Central memory CD8-positive, alpha-beta T cell (primary cell): ENCODE results near the gene ANAPC16.

Experiments used
- ATAC-seq: fragments of 150-1000 bp; cut with Tn5 transposase; replicated peaks from 2 replicates; pipeline ENCODE4 v1.10.0; 2022; ENCODE audit warnings: mild to moderate bottlenecking, moderate FRiP score, moderate number of reproducible peaks; ENCODE audit not compliant: poor library complexity, severe bottlenecking; ENCODE audit errors: extremely low read depth
- DNase-seq, 2 donors: peaks; one replicate each; pipeline ENCODE4 v3.0.0; 2021; ENCODE audit warnings: low spot score in 2 of 2
- H3K27ac Mint-ChIP-seq: one replicate; pipeline ENCODE4 v1.8.0; 2022; ENCODE audit warnings: low read depth, mild to moderate bottlenecking, moderate library complexity, mixed read lengths
- H3K27me3 Mint-ChIP-seq: one replicate; pipeline ENCODE4 v1.8.0; 2022; ENCODE audit warnings: mixed read lengths
- H3K36me3 Mint-ChIP-seq: one replicate; pipeline ENCODE4 v1.8.0; 2022; ENCODE audit warnings: mild to moderate bottlenecking, moderate library complexity, mixed read lengths; ENCODE audit not compliant: insufficient read depth
- H3K4me1 Mint-ChIP-seq: one replicate; pipeline ENCODE4 v1.8.0; 2022; ENCODE audit warnings: mixed read lengths
- H3K4me3 Mint-ChIP-seq: one replicate; pipeline ENCODE4 v1.8.0; 2022; ENCODE audit warnings: mild to moderate bottlenecking, moderate library complexity, mixed read lengths
- H3K9me3 Mint-ChIP-seq: one replicate; pipeline ENCODE4 v1.8.0; 2022; ENCODE audit warnings: mixed read lengths

The ANAPC16 gene

DNA sequence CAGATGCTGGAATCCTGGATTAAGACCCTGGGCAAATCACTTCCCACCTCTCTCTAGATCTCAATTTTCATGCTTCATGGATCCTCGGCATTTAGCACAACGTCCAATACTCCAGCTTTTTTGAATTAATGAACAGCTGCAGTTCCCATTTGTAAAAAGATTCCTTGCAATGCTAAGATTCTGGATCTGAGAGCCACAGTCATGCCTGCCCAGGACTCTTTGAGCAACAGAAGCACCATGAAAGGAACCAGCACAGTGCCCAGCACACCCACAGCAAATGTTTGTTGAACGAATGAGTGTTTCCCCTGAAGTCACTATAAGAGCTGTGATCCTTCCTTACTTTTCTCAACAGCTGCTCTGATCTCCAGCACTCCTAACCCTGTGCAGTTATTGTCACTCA is 37.2 kb downstream of the ANAPC16 start:
- ATAC-seq (no peak), DNase-seq (no peak)
- peaks cover 7% of the 10 kb centered on the region for H3K36me3 Mint-ChIP-seq
- H3K4me3 Mint-ChIP-seq, result no peak overlapping the region
- H3K4me1 Mint-ChIP-seq, result peaks cover 69% of the 10 kb centered on the region
- no peak overlapping the region for H3K27ac Mint-ChIP-seq
- H3K27me3 Mint-ChIP-seq, result no peaks in the 10 kb centered on the region
- H3K9me3 Mint-ChIP-seq, result no peaks in the 10 kb centered on the region

DNA sequence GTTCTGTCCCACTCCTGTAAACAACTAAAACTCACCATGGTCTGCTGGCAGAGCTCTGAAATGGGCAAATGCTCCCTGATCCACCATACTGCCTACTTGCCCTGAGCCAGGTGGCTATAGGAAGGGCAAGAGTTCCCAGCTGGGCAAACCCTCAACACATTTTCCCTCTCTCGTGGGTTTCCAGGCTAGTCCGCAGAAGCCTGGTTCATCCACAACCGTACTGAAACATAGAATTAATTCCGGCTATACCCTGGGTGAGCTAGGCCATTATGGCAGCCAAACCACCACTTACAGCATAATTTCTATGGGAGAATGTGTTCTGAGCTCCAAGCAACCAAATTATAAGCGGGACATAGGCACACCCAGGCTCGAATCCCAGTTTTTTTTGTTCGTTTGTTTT is 37.8 kb downstream of the ANAPC16 start:
- Mint-ChIP-seq H3K9me3 (no peaks in the 10 kb centered on the region), H3K27ac (no peak overlapping the region), H3K36me3 (peaks cover 4% of the 10 kb centered on the region), H3K27me3 (no peaks in the 10 kb centered on the region), H3K4me1 (peaks cover 65% of the 10 kb centered on the region), H3K4me3 (no peak overlapping the region)
- ATAC-seq, result no peak
- DNase-seq, result no peak

GRCh38 chr10:72254813-72255568 is 39.2 kb downstream of the ANAPC16 start:
- DNase-seq (no peak), ATAC-seq (no peak)
- no peaks in the 10 kb centered on the region for H3K27me3 Mint-ChIP-seq
- H3K27ac Mint-ChIP-seq, result no peak overlapping the region
- peak overlapping the region; percentile 51 for H3K4me3 Mint-ChIP-seq
- no peaks in the 10 kb centered on the region for H3K9me3 Mint-ChIP-seq
- H3K36me3 Mint-ChIP-seq, result peaks cover 2% of the 10 kb centered on the region
- H3K4me1 Mint-ChIP-seq, result peaks cover 69% of the 10 kb centered on the region

GRCh38 chr10:72255977-72256729 is 40.3 kb downstream of the ANAPC16 start:
- Mint-ChIP-seq H3K27ac (no peak overlapping the region), H3K36me3 (no peaks in the 10 kb centered on the region), H3K27me3 (no peaks in the 10 kb centered on the region), H3K9me3 (no peaks in the 10 kb centered on the region), H3K4me1 (peaks cover 71% of the 10 kb centered on the region), H3K4me3 (no peak overlapping the region)
- ATAC-seq, result no peak
- DNase-seq, result no peak

GRCh38 chr10:72257051-72257892 is 41.5 kb downstream of the ANAPC16 start:
- Mint-ChIP-seq H3K9me3 (no peaks in the 10 kb centered on the region), H3K4me3 (no peak overlapping the region), H3K36me3 (no peaks in the 10 kb centered on the region), H3K27ac (no peak overlapping the region), H3K4me1 (peaks cover 68% of the 10 kb centered on the region), H3K27me3 (no peaks in the 10 kb centered on the region)
- no peak for ATAC-seq
- no peak for DNase-seq

GRCh38 chr10:72258617-72259016 is 42.8 kb downstream of the ANAPC16 start:
- no peak overlapping the region for H3K4me3 Mint-ChIP-seq
- DNase-seq (no peak), ATAC-seq (no peak)
- H3K4me1 Mint-ChIP-seq, result peaks cover 60% of the 10 kb centered on the region
- H3K27me3 Mint-ChIP-seq, result no peaks in the 10 kb centered on the region
- no peaks in the 10 kb centered on the region for H3K9me3 Mint-ChIP-seq
- no peak overlapping the region for H3K27ac Mint-ChIP-seq
- no peaks in the 10 kb centered on the region for H3K36me3 Mint-ChIP-seq

- peaks cover 64% of the 10 kb centered on the region for H3K4me1 Mint-ChIP-seq
- no peaks in the 10 kb centered on the region for H3K9me3 Mint-ChIP-seq
- peak overlapping the region; percentile 92 for H3K27ac Mint-ChIP-seq
- H3K36me3 Mint-ChIP-seq, result peaks cover 1% of the 10 kb centered on the region
- DNase-seq (no peak), ATAC-seq (no peak)
- H3K4me3 Mint-ChIP-seq, result peak overlapping the region; percentile 86
- no peaks in the 10 kb centered on the region for H3K27me3 Mint-ChIP-seq
Measured at GRCh38 chr10:72259491-72260238, 43.9 kb downstream of the ANAPC16 start.

DNA sequence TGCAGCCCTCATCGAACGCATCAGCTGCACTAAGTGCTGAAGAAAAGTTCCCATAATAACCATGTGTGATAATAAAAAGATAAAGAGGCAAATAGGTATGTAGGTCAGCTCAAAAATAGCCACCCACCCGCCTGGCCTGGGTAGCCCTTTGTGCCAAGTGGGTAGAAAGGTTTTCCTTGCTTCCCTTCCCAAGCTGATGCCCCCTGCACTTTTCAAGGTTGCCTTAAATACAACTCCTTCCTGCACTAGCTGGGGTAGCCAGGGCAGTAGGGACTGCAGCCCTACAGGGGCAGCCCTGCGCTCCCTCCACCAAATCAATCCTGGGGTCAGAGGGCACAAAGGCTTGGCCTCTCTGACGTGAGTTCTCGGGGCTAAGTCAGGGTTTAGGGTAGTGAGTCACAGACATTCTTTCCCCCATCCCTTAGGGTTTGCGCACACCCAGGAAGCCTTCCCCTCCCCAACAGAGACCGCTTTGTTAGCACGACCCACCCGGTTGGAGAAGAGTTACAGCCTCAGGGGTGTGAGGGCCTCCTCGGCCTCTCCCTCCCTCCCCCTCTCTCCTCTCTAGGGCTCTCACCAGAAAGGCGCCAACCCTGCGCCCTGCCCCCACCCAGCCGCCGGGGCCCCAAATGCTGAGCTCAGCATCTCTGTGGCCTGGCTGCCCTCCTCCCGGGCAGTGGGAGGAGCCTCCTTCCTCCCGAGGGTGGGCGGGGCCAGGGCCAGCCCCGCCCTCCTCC is 44.6 kb downstream of the ANAPC16 start:
- H3K4me1 Mint-ChIP-seq, result peaks cover 60% of the 10 kb centered on the region
- H3K4me3 Mint-ChIP-seq, result peak overlapping the region; percentile 86
- peak overlapping the region; percentile 92 for H3K27ac Mint-ChIP-seq
- no peaks in the 10 kb centered on the region for H3K27me3 Mint-ChIP-seq
- H3K9me3 Mint-ChIP-seq, result no peaks in the 10 kb centered on the region
- peak; percentile 70 for ATAC-seq
- peak in 1 of 2 donors; percentile 81 for DNase-seq
- H3K36me3 Mint-ChIP-seq, result peaks cover 1% of the 10 kb centered on the region

GRCh38 chr10:72260976-72261783 is 45.4 kb downstream of the ANAPC16 start:
- Mint-ChIP-seq H3K36me3 (peaks cover 1% of the 10 kb centered on the region), H3K9me3 (no peaks in the 10 kb centered on the region), H3K27ac (peak overlapping the region; percentile 92), H3K4me3 (peak overlapping the region; percentile 86), H3K4me1 (peaks cover 56% of the 10 kb centered on the region), H3K27me3 (no peaks in the 10 kb centered on the region)
- peak; percentile 44 for ATAC-seq
- peak; percentile 61 to 70 for DNase-seq

GRCh38 chr10:72261784-72262404 is 46.1 kb downstream of the ANAPC16 start:
- Mint-ChIP-seq H3K9me3 (no peaks in the 10 kb centered on the region), H3K4me1 (peaks cover 52% of the 10 kb centered on the region), H3K27ac (peak overlapping the region; percentile 92), H3K4me3 (peak overlapping the region; percentile 86), H3K27me3 (no peaks in the 10 kb centered on the region), H3K36me3 (peaks cover 1% of the 10 kb centered on the region)
- DNase-seq, result no peak
- ATAC-seq, result peak; percentile 8
